KG1 (cell line): ENCODE data around the gene SAMM50.

Source experiments
- DNase-seq: peaks from one replicate; lab custom pipeline; 2025; lab: John Stamatoyannopoulos, UW

SAMM50 gene

GRCh38 chr22:44029069-44029468 lies 73.8 kb downstream of the SAMM50 start:
- no peak for DNase-seq

DNA sequence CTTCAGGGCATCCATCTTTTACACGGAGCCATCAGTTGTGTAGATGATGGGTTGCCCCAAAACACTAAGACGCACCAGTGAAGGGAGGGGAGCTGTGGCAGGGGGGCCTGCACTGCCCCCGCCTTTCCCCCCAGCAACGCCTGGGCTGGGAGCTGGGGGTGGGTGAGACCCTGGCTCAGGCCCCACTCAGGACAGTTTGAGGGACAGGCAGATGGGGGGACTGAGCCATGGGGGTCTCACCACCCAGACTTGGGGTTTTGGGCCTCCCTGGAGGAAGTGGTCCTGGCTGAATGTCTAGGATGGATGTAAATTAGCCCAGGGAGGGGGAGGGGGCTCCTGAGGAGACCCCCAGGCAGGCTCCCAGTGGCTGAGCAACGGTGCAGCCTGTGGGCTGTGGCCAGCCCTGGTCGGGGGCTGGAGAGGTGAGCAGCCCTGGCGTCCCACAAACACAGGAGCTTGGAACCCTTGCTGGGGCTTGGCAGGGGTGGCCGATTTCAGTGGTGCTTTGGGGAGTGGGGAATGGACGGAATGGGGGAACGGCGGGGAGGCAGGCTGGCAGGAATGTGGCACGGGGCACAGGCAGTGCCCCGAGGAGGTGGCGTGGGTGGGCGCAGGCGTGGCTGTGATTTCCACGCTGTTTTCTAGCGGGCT lies 74.9 kb downstream of the SAMM50 start:
- no peak for DNase-seq

DNA sequence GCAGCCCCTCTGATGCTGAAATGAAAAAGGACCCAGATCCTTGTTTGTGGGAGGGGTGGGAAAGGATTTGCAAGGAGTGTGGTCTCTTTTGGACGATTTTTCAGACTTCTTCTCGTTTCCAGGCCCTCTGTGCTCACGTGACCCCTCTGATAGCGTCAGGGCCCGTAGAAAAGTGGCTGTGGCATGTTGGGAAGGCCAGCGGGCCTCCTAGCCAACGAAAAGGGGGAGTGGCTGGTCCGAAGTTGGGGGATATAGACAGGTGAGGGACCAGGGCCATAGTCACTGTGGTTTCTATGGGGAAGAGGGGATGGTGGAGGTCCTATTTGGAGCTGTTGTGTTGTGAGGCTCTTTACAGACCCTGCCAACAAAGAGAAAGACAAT lies 75.5 kb downstream of the SAMM50 start:
- no peak for DNase-seq

GRCh38 chr22:44031158-44031952 lies 76.1 kb downstream of the SAMM50 start:
- DNase-seq = no peak

DNA sequence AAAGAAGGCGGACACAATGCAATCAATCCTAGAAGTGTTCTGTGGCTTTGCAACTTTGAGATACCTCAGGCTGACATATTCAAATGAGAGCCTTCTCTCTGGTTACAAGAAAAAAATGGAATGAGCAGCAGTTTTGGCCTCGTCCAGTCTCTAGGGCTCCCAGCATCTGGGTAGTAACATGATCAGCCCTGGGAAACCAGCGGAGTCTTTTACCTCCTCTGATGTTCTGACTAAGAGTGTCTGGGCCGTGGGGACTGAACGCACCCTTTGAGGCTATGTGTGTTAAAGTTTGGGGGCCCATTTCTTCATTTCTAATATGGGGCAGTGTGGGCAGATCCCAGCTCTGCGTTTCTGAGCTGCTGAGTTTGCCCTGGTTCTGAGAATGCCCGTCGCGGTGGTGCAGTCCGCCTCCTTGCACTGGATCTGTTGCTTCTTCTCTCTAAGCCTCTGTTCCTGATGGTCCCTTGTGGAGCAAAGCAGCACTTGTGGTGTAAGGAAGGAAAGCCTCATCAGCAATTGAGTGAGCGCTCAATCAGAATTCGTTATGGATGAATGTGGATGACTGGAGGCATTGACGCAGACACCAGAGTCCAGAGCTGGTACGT lies 77.0 kb downstream of the SAMM50 start:
- DNase-seq = no peak

GRCh38 chr22:44033287-44033686 lies 78.0 kb downstream of the SAMM50 start:
- DNase-seq = no peak

DNA sequence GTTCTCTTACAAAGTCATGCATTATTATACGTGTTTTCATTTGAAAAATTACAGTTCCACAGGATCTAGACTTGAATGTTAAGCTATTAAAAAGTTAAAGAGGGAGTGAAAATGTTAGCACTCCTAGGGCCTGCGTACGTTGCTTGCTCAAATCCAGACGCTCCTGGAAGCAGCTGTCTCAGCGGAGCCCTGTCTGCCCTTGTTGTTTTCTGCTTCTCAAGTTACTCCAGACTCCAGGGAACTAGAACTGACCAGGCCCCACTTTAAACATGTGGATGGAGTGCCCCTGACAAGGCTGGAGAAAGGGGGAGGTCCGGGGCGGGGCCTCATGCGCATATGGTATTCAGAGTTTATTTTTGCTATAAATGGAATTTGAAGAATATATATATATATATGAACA lies 78.5 kb downstream of the SAMM50 start:
- no peak for DNase-seq

GRCh38 chr22:44037519-44038375 lies 82.5 kb downstream of the SAMM50 start:
- DNase-seq = no peak

DNA sequence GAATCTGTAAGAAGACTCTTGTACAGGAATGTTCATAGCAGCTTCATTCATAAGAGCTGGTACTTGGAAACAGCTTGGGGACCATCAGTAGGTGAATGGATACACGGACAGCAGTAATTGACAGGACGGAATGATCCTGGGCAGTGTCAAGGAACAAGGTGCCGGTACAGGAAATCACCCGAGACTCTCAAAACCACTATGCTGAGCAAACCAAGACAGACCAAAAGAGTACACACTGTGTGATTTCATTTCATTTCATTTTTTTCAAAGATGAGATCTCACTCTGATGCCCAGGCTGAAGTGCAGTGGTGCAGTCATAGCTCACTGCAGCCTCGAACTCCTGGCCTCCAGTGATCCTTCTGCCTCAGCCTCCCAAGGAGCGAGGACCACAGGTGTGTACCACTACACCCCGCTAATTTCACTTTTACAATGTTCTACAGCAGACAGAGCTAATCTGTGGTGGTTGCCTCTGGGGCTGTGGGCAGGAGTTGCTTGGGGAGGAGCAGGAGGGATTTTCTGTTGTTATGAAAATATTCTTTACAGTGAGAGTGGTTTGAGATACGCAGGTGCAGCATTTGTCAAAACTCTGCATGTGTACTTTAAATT lies 84.4 kb downstream of the SAMM50 start:
- no peak for DNase-seq

DNA sequence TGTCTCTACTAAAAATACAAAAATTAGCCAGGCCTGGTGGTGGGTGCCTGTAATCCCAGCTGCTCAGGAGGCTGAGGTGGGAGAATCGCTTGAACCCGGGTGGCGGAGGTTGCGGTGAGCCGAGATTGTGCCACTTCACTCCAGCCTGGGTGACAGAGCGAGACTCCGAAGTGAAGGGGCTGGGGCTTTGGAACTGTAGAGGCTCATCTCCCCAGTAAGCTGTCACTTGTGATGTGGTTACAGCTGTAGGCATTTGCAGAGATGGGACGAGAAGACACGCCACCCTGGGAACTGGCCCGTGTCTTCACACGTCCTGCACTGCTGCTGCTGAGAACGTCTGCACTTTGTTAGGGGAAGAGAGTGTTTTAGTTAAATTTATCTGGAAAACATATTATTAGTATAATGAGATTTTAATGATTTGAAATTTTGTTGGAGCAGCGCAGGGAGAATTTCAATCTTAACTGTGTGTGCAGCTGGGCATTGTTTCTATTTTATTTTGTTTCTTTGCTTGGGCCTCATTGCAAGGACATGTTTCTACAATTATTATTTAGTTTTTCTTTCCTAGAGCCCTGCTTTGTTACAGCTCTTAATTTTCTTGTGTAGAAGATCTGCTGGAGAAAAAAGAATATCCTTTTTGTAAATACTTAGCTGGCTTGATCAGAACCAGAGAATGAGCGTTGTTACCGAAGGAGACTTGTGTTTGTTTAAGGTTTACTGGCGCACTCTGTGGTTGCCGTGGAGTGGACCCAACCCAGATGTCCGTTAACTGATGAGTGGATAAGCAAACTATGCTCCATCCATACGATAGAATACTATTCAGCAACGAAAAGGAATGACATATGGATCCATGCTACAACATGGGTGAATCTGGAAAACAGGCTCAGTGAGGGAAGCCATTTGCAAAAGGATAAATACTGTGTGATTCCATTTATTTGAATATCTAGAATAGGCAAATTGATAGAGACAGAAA lies 87.3 kb downstream of the SAMM50 start:
- no peak for DNase-seq

- no peak for DNase-seq
Observed at GRCh38 chr22:44045145-44045544, 89.9 kb downstream of the SAMM50 start.
